Kidney (tissue), 14 donors: Measurements from ENCODE around the gene MEF2C. TPM values are rescaled to one million over a fixed set of nuclear protein-coding genes. Genes with fewer than 3 reads are reported as not detected.

ENCODE experiments used
- DNase-seq, 5 donors: peaks; one replicate each; pipeline ENCODE4 v3.0.0-alpha.2; 2013 to 2020
- FAIRE-seq: peaks from 2 replicates; lab custom pipeline; 2012; peaks lifted over from hg19 to GRCh38; lab: Jason Lieb, UNC
- H3K27ac ChIP-seq, 2 donors: one replicate each; pipeline ENCODE4 v1.7.0; 2013; ENCODE audit warnings: low read depth in 2 of 2, low read length in 2 of 2, inconsistent platforms in 1 of 2
- H3K27me3 ChIP-seq: one replicate; pipeline ENCODE4 v1.7.1; 2013; ENCODE audit warnings: low read length, inconsistent platforms; ENCODE audit not compliant: control insufficient read depth, insufficient read depth
- H3K36me3 ChIP-seq, 3 donors: one replicate each; pipeline versions ENCODE4 v1.7.0 to v1.7.1; 2013; ENCODE audit warnings: low read length in 3 of 3, control low read depth in 1 of 3, inconsistent platforms in 1 of 3; ENCODE audit not compliant: insufficient read depth in 3 of 3, control insufficient read depth in 2 of 3
- H3K4me1 ChIP-seq, 3 donors: one replicate each; pipeline versions ENCODE4 v1.7.0 to v1.7.1; 2013; ENCODE audit warnings: low read length in 3 of 3, inconsistent platforms in 1 of 3, low read depth in 1 of 3; ENCODE audit not compliant: control insufficient read depth in 2 of 3, insufficient read depth in 2 of 3
- H3K4me3 ChIP-seq, 3 donors: one replicate each; pipeline versions ENCODE4 v1.7.0 to v1.8.1; 2013; ENCODE audit warnings: low read length in 3 of 3, control low read depth in 1 of 3, inconsistent platforms in 1 of 3
- H3K9ac ChIP-seq, 3 donors: one replicate each; pipeline versions ENCODE4 v1.7.0 to v1.7.1; 2013; ENCODE audit warnings: low read length in 3 of 3, control low read depth in 1 of 3, inconsistent platforms in 1 of 3
- H3K9me3 ChIP-seq, 3 donors: one replicate each; pipeline versions ENCODE4 v1.7.0 to v1.7.1; 2013; ENCODE audit warnings: low read length in 3 of 3, control low read depth in 1 of 3, inconsistent platforms in 1 of 3; ENCODE audit not compliant: control insufficient read depth in 2 of 3, insufficient read depth in 1 of 3
- CTCF ChIP-seq: IDR thresholded peaks from 3 replicates; pipeline ENCODE4 v1.5.1; 2012; ENCODE audit warnings: mild to moderate bottlenecking, moderate library complexity, borderline replicate concordance; ENCODE audit not compliant: insufficient read depth; ENCODE audit errors: extremely low read depth
- intact Hi-C: fragments of 100-400 bp; cut with DNase I; formaldehyde crosslinking; loops from one replicate; pipeline ENCODE4 v1.11.1; 2022
- polyA plus RNA-seq: library from polyadenylated mRNA; stranded (reverse); fragments of 350-450 nt; fragmentation: Illumina TruSeq; extraction: RNeasy Lipid Tissue Mini Kit (QIAGEN cat#74804); gene quantifications from one replicate; pipeline ENCODE4 v1.2.3, GENCODE V29; 2014; ENCODE audit warnings: low read depth, low replicate concordance; ENCODE audit not compliant: insufficient read depth
- total RNA-seq: library from RNA; stranded (reverse); fragmentation: NEBNext Ultra II Directional; extraction: Animal tissue kit (Norgen Biotek cat#: 25700); gene quantifications from one replicate; pipeline ENCODE4 v1.2.1, GENCODE V29; 2021
- donor health status: control.
- donor health status: control.
- donor health status: control.
- donor health status: control.
- donor health status: control.
- donor health status: DM: yes; HTN: yes; CAD: no.
- donor health status: Normal renal cell carcinoma (clear cell type).

Gene MEF2C
- total and polyA plus RNA-seq, 2 donors from 2014 or later = 5.3 to 75.4 TPM

- no peak for TF ChIP-seq CTCF
Observed at GRCh38 chr5:88707216-88707965, 175.6 kb downstream of the MEF2C start.

GRCh38 chr5:88702332-88702731 lies 180.7 kb downstream of the MEF2C start:
- FAIRE-seq = no peak
- H3K36me3 ChIP-seq = no peaks in the 10 kb centered on the region

More at GRCh38 chr5:88707216-88707965, 175.6 kb downstream of the MEF2C start:
- H3K4me3 ChIP-seq = no peak overlapping the region
- no peaks in the 10 kb centered on the region for H3K27me3 ChIP-seq
- DNase-seq (no peak), FAIRE-seq (no peak)
- H3K36me3 ChIP-seq = no peaks in the 10 kb centered on the region
- H3K4me1 ChIP-seq = no peaks in the 10 kb centered on the region
- no peaks in the 10 kb centered on the region for H3K9me3 ChIP-seq
- H3K27ac ChIP-seq = no peak overlapping the region
- intact Hi-C loops = no loop called here
- no peak overlapping the region for H3K9ac ChIP-seq

GRCh38 chr5:88700121-88700520 lies 182.9 kb downstream of the MEF2C start:
- no peak for DNase-seq
- H3K9ac ChIP-seq = no peak overlapping the region
- peaks cover 27% of the 10 kb centered on the region for H3K27me3 ChIP-seq
- intact Hi-C loops = no loop called here
- no peak overlapping the region for H3K4me3 ChIP-seq
- no peak for TF ChIP-seq CTCF
- FAIRE-seq = no peak
- no peaks in the 10 kb centered on the region for H3K9me3 ChIP-seq
- H3K4me1 ChIP-seq = no peaks in the 10 kb centered on the region
- H3K27ac ChIP-seq = no peak overlapping the region
- no peaks in the 10 kb centered on the region for H3K36me3 ChIP-seq

More at GRCh38 chr5:88702332-88702731, 180.7 kb downstream of the MEF2C start:
- no peak overlapping the region for H3K4me3 ChIP-seq
- no peaks in the 10 kb centered on the region for H3K4me1 ChIP-seq
- intact Hi-C loops = no loop called here
- no peak for DNase-seq
- no peak for TF ChIP-seq CTCF
- peaks cover 13% of the 10 kb centered on the region for H3K27me3 ChIP-seq
- no peaks in the 10 kb centered on the region for H3K9me3 ChIP-seq
- no peak overlapping the region for H3K9ac ChIP-seq
- H3K27ac ChIP-seq = no peak overlapping the region

- no peak for DNase-seq
- Histone ChIP-seq H3K4me3 (no peak overlapping the region), H3K9ac (no peak overlapping the region), H3K27me3 (peaks cover 43% of the 10 kb centered on the region), H3K27ac (no peak overlapping the region), H3K36me3 (no peaks in the 10 kb centered on the region), H3K4me1 (no peaks in the 10 kb centered on the region), H3K9me3 (no peaks in the 10 kb centered on the region)
- no peak for TF ChIP-seq CTCF
- intact Hi-C loops = no loop called here
- no peak for FAIRE-seq
Observed at GRCh38 chr5:88698290-88698689, 184.7 kb downstream of the MEF2C start.
